B cell (primary cell): ENCODE results near the gene SLC12A4.

Experiments
- EZH2 ChIP-seq: IDR thresholded peaks from 2 replicates; pipeline ENCODE4 v1.6.1; 2012; ENCODE audit warnings: borderline replicate concordance, low read depth, mild to moderate bottlenecking, moderate library complexity, low read length; ENCODE audit not compliant: insufficient read depth, poor library complexity, severe bottlenecking
- TF ChIP-seq, protein P1 (sequence below): fragments of 200-600 bp; IDR thresholded peaks from one replicate; pipeline ENCODE4 v1.8.0; 2022; ENCODE audit warnings: antibody characterized with exemption, mild to moderate bottlenecking

DNA sequence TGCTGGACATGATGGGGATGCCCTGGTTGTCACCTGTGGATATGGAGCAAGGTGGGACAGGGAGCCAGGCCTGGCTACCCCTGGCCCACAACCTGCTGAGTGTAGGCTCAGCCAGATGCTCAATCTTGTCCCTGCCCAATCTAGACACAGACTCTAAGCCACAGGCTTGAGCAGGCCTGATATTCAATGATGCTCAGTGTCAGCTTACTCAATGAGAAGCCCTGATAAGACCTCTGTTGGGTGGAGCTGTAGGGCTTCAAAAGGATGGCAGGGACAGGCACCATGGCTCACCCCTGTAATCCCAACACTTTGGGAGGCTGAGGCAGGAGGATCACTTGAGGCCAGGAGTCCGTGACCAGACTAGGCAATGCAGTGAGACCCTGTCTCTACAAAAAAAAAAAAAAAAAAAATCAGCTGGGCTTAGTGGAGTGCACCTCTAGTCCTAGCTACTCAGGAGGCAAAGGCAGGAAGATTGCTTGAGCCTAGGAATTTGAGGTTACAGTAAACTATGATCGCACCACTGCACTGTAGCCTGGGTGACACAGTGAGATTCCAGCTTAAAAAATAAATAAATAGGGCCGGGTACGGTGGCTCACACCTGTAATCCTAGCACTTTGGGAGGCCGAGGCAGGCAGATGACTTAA is 27.9 kb downstream of the SLC12A4 start:
- TF ChIP-seq, protein P1, sequence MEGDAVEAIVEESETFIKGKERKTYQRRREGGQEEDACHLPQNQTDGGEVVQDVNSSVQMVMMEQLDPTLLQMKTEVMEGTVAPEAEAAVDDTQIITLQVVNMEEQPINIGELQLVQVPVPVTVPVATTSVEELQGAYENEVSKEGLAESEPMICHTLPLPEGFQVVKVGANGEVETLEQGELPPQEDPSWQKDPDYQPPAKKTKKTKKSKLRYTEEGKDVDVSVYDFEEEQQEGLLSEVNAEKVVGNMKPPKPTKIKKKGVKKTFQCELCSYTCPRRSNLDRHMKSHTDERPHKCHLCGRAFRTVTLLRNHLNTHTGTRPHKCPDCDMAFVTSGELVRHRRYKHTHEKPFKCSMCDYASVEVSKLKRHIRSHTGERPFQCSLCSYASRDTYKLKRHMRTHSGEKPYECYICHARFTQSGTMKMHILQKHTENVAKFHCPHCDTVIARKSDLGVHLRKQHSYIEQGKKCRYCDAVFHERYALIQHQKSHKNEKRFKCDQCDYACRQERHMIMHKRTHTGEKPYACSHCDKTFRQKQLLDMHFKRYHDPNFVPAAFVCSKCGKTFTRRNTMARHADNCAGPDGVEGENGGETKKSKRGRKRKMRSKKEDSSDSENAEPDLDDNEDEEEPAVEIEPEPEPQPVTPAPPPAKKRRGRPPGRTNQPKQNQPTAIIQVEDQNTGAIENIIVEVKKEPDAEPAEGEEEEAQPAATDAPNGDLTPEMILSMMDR = no peak
- TF ChIP-seq EZH2 = no peak
